ENCODE data around the gene TMEM181. TPM values are rescaled to one million over a fixed set of nuclear protein-coding genes. Genes with fewer than 3 reads are reported as not detected.

TMEM181 gene
- total RNA-seq, 1 experiment from 2014 or later, result 38.0 TPM

DNA sequence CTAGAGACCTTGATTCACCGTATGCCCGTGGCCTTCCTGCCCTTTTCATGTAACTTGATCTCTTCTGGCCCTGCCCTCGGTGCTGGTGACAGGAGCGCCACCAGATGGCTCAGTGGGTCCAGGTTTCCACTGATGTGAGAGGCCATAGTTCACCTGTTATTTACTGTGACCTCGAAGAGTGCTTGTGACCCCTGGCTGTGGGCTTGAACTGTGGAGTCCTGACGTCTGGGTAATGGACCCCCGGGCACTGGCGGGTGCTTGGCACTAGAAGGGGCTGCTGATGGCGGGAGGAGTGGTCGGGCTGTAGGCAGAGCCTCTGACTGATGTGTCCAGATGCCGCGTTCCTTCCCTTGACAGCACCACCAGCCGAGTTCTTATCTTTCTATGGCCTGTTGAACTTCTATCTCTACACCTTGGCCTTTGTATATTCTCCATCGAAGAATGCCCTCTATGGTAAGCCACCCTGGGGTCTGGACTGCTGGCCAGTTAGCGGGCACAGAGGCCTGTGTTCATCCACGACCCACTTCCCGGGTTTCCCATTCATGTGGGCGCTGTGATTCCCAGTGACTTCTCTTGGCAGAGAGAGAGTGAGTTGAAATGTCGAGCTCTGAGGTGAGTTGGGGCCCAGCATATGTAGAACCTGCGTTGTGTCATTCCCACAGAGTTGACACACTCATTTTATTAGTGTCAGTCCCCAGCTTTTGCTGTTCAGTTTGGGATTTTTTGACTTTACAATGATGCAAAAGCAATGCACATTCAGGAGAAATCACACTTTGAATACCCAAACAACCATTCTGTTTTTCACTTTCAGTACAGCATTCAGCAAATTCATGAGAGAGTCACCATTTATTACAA is 69.7 kb downstream of the TMEM181 start:
- POLR2A ChIA-PET, result no interaction called here
- no TSS peak for BruUV-seq (replicated peaks)

DNA sequence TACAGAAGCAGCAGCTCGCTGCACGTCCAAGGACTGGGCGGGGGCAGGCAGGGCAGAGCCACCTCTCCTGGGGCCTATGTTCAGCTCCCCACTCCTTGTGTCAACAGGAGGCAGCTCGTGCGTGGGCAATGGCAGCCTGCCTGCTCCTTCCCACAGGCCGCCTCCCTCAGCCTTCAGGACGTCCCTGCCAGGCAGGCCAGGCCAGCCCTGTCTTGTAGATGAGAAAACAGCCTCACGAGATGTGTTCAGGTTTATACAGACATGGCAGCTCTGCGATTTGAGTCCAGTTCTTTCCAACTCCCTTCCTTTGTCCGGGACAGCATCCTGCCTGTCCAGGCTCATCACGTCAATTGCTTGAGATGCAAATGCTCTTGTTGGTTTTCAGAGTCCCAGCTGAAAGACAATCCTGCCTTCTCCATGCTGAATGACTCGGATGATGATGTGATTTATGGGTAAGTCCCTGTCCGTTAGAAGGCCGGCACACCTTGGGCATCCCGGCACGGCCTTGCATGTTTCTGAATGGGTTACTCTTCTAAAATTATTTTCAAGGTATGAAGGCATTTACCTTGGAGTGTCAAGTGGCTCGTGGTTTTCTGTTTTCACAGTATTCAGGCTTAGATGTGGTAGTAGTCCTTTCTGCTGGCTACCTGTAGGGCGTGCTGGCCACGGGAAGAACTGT is 71.2 kb downstream of the TMEM181 start:
- no peak for TF ChIP-seq TCF7L2 (IDR thresholded peaks at IDR 0.05; ENCODE audit: low read depth, low read length)
- TF ChIP-seq, protein P1, sequence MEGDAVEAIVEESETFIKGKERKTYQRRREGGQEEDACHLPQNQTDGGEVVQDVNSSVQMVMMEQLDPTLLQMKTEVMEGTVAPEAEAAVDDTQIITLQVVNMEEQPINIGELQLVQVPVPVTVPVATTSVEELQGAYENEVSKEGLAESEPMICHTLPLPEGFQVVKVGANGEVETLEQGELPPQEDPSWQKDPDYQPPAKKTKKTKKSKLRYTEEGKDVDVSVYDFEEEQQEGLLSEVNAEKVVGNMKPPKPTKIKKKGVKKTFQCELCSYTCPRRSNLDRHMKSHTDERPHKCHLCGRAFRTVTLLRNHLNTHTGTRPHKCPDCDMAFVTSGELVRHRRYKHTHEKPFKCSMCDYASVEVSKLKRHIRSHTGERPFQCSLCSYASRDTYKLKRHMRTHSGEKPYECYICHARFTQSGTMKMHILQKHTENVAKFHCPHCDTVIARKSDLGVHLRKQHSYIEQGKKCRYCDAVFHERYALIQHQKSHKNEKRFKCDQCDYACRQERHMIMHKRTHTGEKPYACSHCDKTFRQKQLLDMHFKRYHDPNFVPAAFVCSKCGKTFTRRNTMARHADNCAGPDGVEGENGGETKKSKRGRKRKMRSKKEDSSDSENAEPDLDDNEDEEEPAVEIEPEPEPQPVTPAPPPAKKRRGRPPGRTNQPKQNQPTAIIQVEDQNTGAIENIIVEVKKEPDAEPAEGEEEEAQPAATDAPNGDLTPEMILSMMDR (IDR thresholded peaks at IDR 0.05), result no peak
- TF ChIP-seq, protein P2, sequence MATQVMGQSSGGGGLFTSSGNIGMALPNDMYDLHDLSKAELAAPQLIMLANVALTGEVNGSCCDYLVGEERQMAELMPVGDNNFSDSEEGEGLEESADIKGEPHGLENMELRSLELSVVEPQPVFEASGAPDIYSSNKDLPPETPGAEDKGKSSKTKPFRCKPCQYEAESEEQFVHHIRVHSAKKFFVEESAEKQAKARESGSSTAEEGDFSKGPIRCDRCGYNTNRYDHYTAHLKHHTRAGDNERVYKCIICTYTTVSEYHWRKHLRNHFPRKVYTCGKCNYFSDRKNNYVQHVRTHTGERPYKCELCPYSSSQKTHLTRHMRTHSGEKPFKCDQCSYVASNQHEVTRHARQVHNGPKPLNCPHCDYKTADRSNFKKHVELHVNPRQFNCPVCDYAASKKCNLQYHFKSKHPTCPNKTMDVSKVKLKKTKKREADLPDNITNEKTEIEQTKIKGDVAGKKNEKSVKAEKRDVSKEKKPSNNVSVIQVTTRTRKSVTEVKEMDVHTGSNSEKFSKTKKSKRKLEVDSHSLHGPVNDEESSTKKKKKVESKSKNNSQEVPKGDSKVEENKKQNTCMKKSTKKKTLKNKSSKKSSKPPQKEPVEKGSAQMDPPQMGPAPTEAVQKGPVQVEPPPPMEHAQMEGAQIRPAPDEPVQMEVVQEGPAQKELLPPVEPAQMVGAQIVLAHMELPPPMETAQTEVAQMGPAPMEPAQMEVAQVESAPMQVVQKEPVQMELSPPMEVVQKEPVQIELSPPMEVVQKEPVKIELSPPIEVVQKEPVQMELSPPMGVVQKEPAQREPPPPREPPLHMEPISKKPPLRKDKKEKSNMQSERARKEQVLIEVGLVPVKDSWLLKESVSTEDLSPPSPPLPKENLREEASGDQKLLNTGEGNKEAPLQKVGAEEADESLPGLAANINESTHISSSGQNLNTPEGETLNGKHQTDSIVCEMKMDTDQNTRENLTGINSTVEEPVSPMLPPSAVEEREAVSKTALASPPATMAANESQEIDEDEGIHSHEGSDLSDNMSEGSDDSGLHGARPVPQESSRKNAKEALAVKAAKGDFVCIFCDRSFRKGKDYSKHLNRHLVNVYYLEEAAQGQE (IDR thresholded peaks at IDR 0.05; ENCODE audit: insufficient read depth in 1 of 2, low read depth in 2 of 2, low read length in 1 of 2), result no peak
- TF ChIP-seq POLR2AphosphoS5 (IDR thresholded peaks at IDR 0.05; ENCODE audit: low read depth, low read length), result no peak
- TF ChIP-seq SIN3A (IDR thresholded peaks at IDR 0.05; ENCODE audit: borderline replicate concordance, insufficient read depth, low read depth, low read length), result no peak
- DNase-seq (ENCODE audit: low read depth, low spot score), result no peak
- ATAC-seq, result 0 out of 2 replicates have a peak, but pooled peaks have one; percentile 35
- intact Hi-C loops (cut with micrococcal nuclease; ENCODE audit: unreplicated experiment) (no loop called here), in situ Hi-C loops (cut with HindIII; ENCODE audit: low pct_unique_long_range_greater_than_20kb, low sequenced_read_pairs) (no loop called here)
- no peaks in the 10 kb centered on the region for H3K27me3 ChIP-seq (ENCODE audit: control insufficient read depth, insufficient read depth, low read length)
- no peak overlapping the region for H3K4me3 ChIP-seq (ENCODE audit: low read depth in 2 of 2, low read length in 2 of 2)
- no TSS peak for BruUV-seq (replicated peaks)
- no peak overlapping the region for H3K27ac ChIP-seq (ENCODE audit: low read length)
- CTCF ChIA-PET, result interaction anchor here (0.6 kb wide), 1 partner anchor 417 kb away, joined by 10 read pairs; no protein-coding TSS in a partner anchor
- H3K4me1 ChIP-seq (ENCODE audit: control insufficient read depth, insufficient read depth, low read length), result no peaks in the 10 kb centered on the region
- H3K36me3 ChIP-seq (ENCODE audit: control insufficient read depth, insufficient read depth, low read length), result peaks cover 19% of the 10 kb centered on the region
- H3K9me3 ChIP-seq (ENCODE audit: control insufficient read depth, insufficient read depth, low read depth, low read length), result no peaks in the 10 kb centered on the region
- POLR2A ChIA-PET, result no interaction called here

More for the DNA sequence above, 69.7 kb downstream of the TMEM181 start:
- no peaks in the 10 kb centered on the region for H3K9me3 ChIP-seq (ENCODE audit: control insufficient read depth, insufficient read depth, low read depth, low read length)
- in situ Hi-C loops (cut with HindIII; ENCODE audit: low pct_unique_long_range_greater_than_20kb, low sequenced_read_pairs) (no loop called here), intact Hi-C loops (cut with micrococcal nuclease; ENCODE audit: unreplicated experiment) (no loop called here)
- CTCF ChIA-PET, result interaction anchor here (0.6 kb wide), 1 partner anchor 48 kb away, joined by 3 read pairs; no protein-coding TSS in a partner anchor
- DNase-seq (ENCODE audit: low read depth, low spot score) (no peak), ATAC-seq (no peak)
- no peak overlapping the region for H3K27ac ChIP-seq (ENCODE audit: low read length)
- no peaks in the 10 kb centered on the region for H3K4me1 ChIP-seq (ENCODE audit: control insufficient read depth, insufficient read depth, low read length)
- H3K36me3 ChIP-seq (ENCODE audit: control insufficient read depth, insufficient read depth, low read length), result peaks cover 12% of the 10 kb centered on the region
- TF ChIP-seq POLR2AphosphoS5 (IDR thresholded peaks at IDR 0.05; ENCODE audit: low read depth, low read length), result no peak
- TF ChIP-seq, protein P2 (IDR thresholded peaks at IDR 0.05; ENCODE audit: insufficient read depth in 1 of 2, low read depth in 2 of 2, low read length in 1 of 2), result no peak
- TF ChIP-seq TCF7L2 (IDR thresholded peaks at IDR 0.05; ENCODE audit: low read depth, low read length), result no peak
- no peak for TF ChIP-seq SIN3A (IDR thresholded peaks at IDR 0.05; ENCODE audit: borderline replicate concordance, insufficient read depth, low read depth, low read length)
- TF ChIP-seq, protein P1 (IDR thresholded peaks at IDR 0.05), result no peak
- H3K27me3 ChIP-seq (ENCODE audit: control insufficient read depth, insufficient read depth, low read length), result no peaks in the 10 kb centered on the region
- H3K4me3 ChIP-seq (ENCODE audit: low read depth in 2 of 2, low read length in 2 of 2), result no peak overlapping the region

All from Panc1 (cell line).